ENCODE measurements around the gene PRR13. TPM values are rescaled to one million over a fixed set of nuclear protein-coding genes. Genes with fewer than 3 reads are reported as not detected.

PRR13 gene
- total RNA-seq, 2 experiments from 2014 or later = 83.9 to 230 TPM

- Histone ChIP-seq H3K79me2 (ENCODE audit: insufficient read depth, low read depth, low read length) (peaks cover 51% of the 10 kb centered on the region; the same call in 1 of the 2 replicates), H3K4me3 (ENCODE audit: low read depth, low read length, poor library complexity, severe bottlenecking) (no peak overlapping the region), H3K4me2 (ENCODE audit: low read length) (no peak overlapping the region), H3K4me1 (ENCODE audit: insufficient read depth, low read length, poor library complexity, severe bottlenecking) (peaks cover 24% of the 10 kb centered on the region), H3K36me3 (ENCODE audit: insufficient read depth, low read length) (peaks cover 99% of the 10 kb centered on the region), H2AFZ (ENCODE audit: low read length) (no peak overlapping the region), H3K27ac (ENCODE audit: low read depth, low read length, poor library complexity, severe bottlenecking) (no peak overlapping the region), H3K9me2 (ENCODE audit: insufficient read depth, low read length) (no peaks in the 10 kb centered on the region), H3K9me3 (ENCODE audit: low read length) (no peaks in the 10 kb centered on the region), H4K20me1 (ENCODE audit: insufficient read depth, low read length) (peaks cover 41% of the 10 kb centered on the region)
- ChIA-PET POLR2A (interaction anchor here (0.6 kb wide), 1 partner anchor 159 kb away, joined by 3 read pairs; the partner anchor contains the start of gene ATF7), CTCF (ENCODE audit: unreplicated experiment) (no interaction called here)
- no peak for TF ChIP-seq CTCF (conservative IDR thresholded peaks at IDR 0.05; ENCODE audit: low read length)
- no peak for TF ChIP-seq EZH2phosphoT487 (IDR thresholded peaks at IDR 0.05; ENCODE audit: borderline replicate concordance, low read depth, low read length)
- intact Hi-C loops (cut with micrococcal nuclease; ENCODE audit: unreplicated experiment) = no loop called here
- no TSS peak for BruUV-seq (replicated peaks)
- no peak for DNase-seq (ENCODE audit: low spot score)
Observed at GRCh38 chr12:53467082-53467481, 25.5 kb downstream of the PRR13 start.

GRCh38 chr12:53467880-53468279 is 26.3 kb downstream of the PRR13 start:
- Histone ChIP-seq H3K4me1 (ENCODE audit: insufficient read depth, low read length, poor library complexity, severe bottlenecking) (peaks cover 24% of the 10 kb centered on the region), H3K36me3 (ENCODE audit: insufficient read depth, low read length) (peaks cover 99% of the 10 kb centered on the region), H3K9me3 (ENCODE audit: low read length) (no peaks in the 10 kb centered on the region), H3K9me2 (ENCODE audit: insufficient read depth, low read length) (no peaks in the 10 kb centered on the region), H3K79me2 (ENCODE audit: insufficient read depth, low read depth, low read length) (peaks cover 49% of the 10 kb centered on the region; the same call in 1 of the 2 replicates), H3K4me3 (ENCODE audit: low read depth, low read length, poor library complexity, severe bottlenecking) (no peak overlapping the region), H3K27ac (ENCODE audit: low read depth, low read length, poor library complexity, severe bottlenecking) (no peak overlapping the region), H2AFZ (ENCODE audit: low read length) (no peak overlapping the region), H4K20me1 (ENCODE audit: insufficient read depth, low read length) (peaks cover 34% of the 10 kb centered on the region; the same call in 1 of the 2 replicates), H3K4me2 (ENCODE audit: low read length) (no peak overlapping the region)
- TF ChIP-seq CTCF (conservative IDR thresholded peaks at IDR 0.05; ENCODE audit: low read length) = no peak
- BruUV-seq (replicated peaks) = no TSS peak
- intact Hi-C loops (cut with micrococcal nuclease; ENCODE audit: unreplicated experiment) = no loop called here
- no peak for DNase-seq (ENCODE audit: low spot score)
- CTCF ChIA-PET (ENCODE audit: unreplicated experiment) = interaction anchor here (0.6 kb wide), 1 partner anchor 79 kb away, joined by 3 read pairs; no protein-coding TSS in a partner anchor
- POLR2A ChIA-PET = interaction anchor here (0.6 to 0.8 kb wide), 2 partner anchors 24 to 158 kb away, joined by 3 read pairs; partner anchors contain the start of gene ATF7

- intact Hi-C loops (cut with micrococcal nuclease; ENCODE audit: unreplicated experiment) = no loop called here
- CTCF ChIA-PET (ENCODE audit: unreplicated experiment) = interaction anchor here (0.6 kb wide), 1 partner anchor 80 kb away, joined by 3 read pairs; no protein-coding TSS in a partner anchor
Observed at GRCh38 chr12:53468282-53468681, 26.7 kb downstream of the PRR13 start.

More at GRCh38 chr12:53468282-53468681, 26.7 kb downstream of the PRR13 start:
- H2AFZ ChIP-seq (ENCODE audit: low read length) = no peak overlapping the region
- H3K79me2 ChIP-seq (ENCODE audit: insufficient read depth, low read depth, low read length) = peaks cover 47% of the 10 kb centered on the region; the same call in 1 of the 2 replicates
- peaks cover 30% of the 10 kb centered on the region; the same call in 1 of the 2 replicates for H4K20me1 ChIP-seq (ENCODE audit: insufficient read depth, low read length)
- no peak overlapping the region for H3K4me3 ChIP-seq (ENCODE audit: low read depth, low read length, poor library complexity, severe bottlenecking)
- DNase-seq (ENCODE audit: low spot score) = no peak
- H3K9me3 ChIP-seq (ENCODE audit: low read length) = no peaks in the 10 kb centered on the region
- H3K4me2 ChIP-seq (ENCODE audit: low read length) = no peak overlapping the region
- H3K4me1 ChIP-seq (ENCODE audit: insufficient read depth, low read length, poor library complexity, severe bottlenecking) = peaks cover 24% of the 10 kb centered on the region
- no peaks in the 10 kb centered on the region for H3K9me2 ChIP-seq (ENCODE audit: insufficient read depth, low read length)
- POLR2A ChIA-PET = interaction anchor here (0.8 kb wide), 1 partner anchor 23 kb away, joined by 3 read pairs; no protein-coding TSS in a partner anchor
- H3K27ac ChIP-seq (ENCODE audit: low read depth, low read length, poor library complexity, severe bottlenecking) = no peak overlapping the region
- BruUV-seq (replicated peaks) = TSS peak; percentile 31
- TF ChIP-seq CTCF (conservative IDR thresholded peaks at IDR 0.05; ENCODE audit: low read length) (no peak), EZH2phosphoT487 (IDR thresholded peaks at IDR 0.05; ENCODE audit: borderline replicate concordance, low read depth, low read length) (no peak)
- peaks cover 99% of the 10 kb centered on the region for H3K36me3 ChIP-seq (ENCODE audit: insufficient read depth, low read length)
